ENCODE results near the gene TAF9B.

- TF ChIP-seq CTCF (conservative IDR thresholded peaks at IDR 0.05) (no peak), ZFX (IDR thresholded peaks at IDR 0.05) (no peak)
Observed at GRCh38 chrX:78104447-78105176, 34.8 kb downstream of the TAF9B start.

Data from C4-2B (cell line).